B cell (primary cell): ENCODE data around the gene MAPK14. TPM values are rescaled to one million over a fixed set of nuclear protein-coding genes. Genes with fewer than 3 reads are reported as not detected.

ENCODE experiments used
- ATAC-seq: fragments of 200-7000 bp; cut with Tn5 transposase; one replicate; pipeline ENCODE4 v1.10.0; 2021; ENCODE audit warnings: low read depth, mild to moderate bottlenecking, moderate number of reproducible peaks, moderate library complexity
- CTCF ChIA-PET: fragments of 350-600 bp; sonication (Branson Sonifier 250); formaldehyde crosslinking; loops from one replicate; lab custom pipeline; 2021; ENCODE audit warnings: antibody characterized with exemption, inconsistent platforms; lab: Charles Lee
- POLR2A ChIA-PET: fragments of 350-600 bp; sonication (Branson Sonifier 250); formaldehyde crosslinking; loops from one replicate; lab custom pipeline; 2021; ENCODE audit warnings: antibody characterized with exemption; lab: Charles Lee
- DNase-seq: peaks from one replicate; pipeline ENCODE4 v3.0.0; 2013
- H2AFZ ChIP-seq: 2 replicates; pipeline ENCODE4 v1.6.1; 2012; ENCODE audit warnings: mild to moderate bottlenecking, low read depth, low read length; ENCODE audit not compliant: insufficient read depth, poor library complexity, severe bottlenecking
- H3K27ac ChIP-seq, 2 donors: 1 replicate in 1 of 2; 2 replicates in 1 of 2; pipeline ENCODE4 v1.5.1; 2012 to 2013; ENCODE audit warnings: low read length in 2 of 2, mild to moderate bottlenecking in 2 of 2, moderate library complexity in 1 of 2
- H3K27me3 ChIP-seq, 4 experiments: fragments of 200-600 bp in 1 of 4; sonication (generic) in 1 of 4; replicated peaks in 1 of 4; 1 replicate in 2 of 4; 2 replicates in 2 of 4; pipeline versions ENCODE4 v1.6.1 to v1.7.0; 2013 to 2016; ENCODE audit warnings: low read length in 3 of 4, mild to moderate bottlenecking in 2 of 4, mixed read lengths in 1 of 4, moderate library complexity in 1 of 4; ENCODE audit not compliant: insufficient read depth in 4 of 4, control insufficient read depth in 3 of 4; ENCODE audit errors: control extremely low read depth in 1 of 4
- H3K36me3 ChIP-seq, 2 experiments: replicated peaks in 1 of 2; 1 replicate in 1 of 2; 2 replicates in 1 of 2; pipeline versions ENCODE4 v1.6.1 to v1.7.1; 2013; ENCODE audit warnings: low read length in 1 of 2; ENCODE audit not compliant: insufficient read depth in 2 of 2, control insufficient read depth in 1 of 2; ENCODE audit errors: control extremely low read depth in 1 of 2, extremely low read depth in 1 of 2
- H3K4me1 ChIP-seq, 2 donors: fragments of 200-600 bp in 1 of 2; sonication (generic) in 1 of 2; 1 replicate in 1 of 2; 2 replicates in 1 of 2; pipeline versions ENCODE4 v1.5.1 to v1.6.1; 2013 to 2017; ENCODE audit warnings: low read length in 2 of 2; ENCODE audit not compliant: control insufficient read depth in 2 of 2, insufficient read depth in 2 of 2
- H3K4me2 ChIP-seq: replicated peaks from 2 replicates; pipeline ENCODE3; 2012; ENCODE audit warnings: mild to moderate bottlenecking, low read depth, low read length; ENCODE audit not compliant: poor library complexity, severe bottlenecking
- H3K4me3 ChIP-seq, 5 experiments: fragments of 200-600 bp in 1 of 5; sonication (generic) in 1 of 5; 1 replicate in 3 of 5; 2 replicates in 2 of 5; pipeline versions ENCODE4 v1.5.1 to v1.7.0; 2011 to 2016; ENCODE audit warnings: low read length in 4 of 5, mild to moderate bottlenecking in 4 of 5, low read depth in 2 of 5, control low read depth in 1 of 5, moderate library complexity in 1 of 5; ENCODE audit not compliant: insufficient read depth in 1 of 5; ENCODE audit errors: control extremely low read depth in 1 of 5, extremely low read depth in 1 of 5
- H3K79me2 ChIP-seq: fragments of 200-600 bp; sonication (generic); one replicate; pipeline ENCODE4 v1.6.0; 2016; ENCODE audit warnings: low read length; ENCODE audit not compliant: control insufficient read depth, insufficient read depth
- H3K9ac ChIP-seq: fragments of 200-600 bp; sonication (generic); 2 replicates; pipeline ENCODE4 v1.6.1; 2017; ENCODE audit warnings: mild to moderate bottlenecking, low read length, moderate library complexity
- H3K9me3 ChIP-seq, 3 donors: one replicate each; pipeline versions ENCODE4 v1.6.1 to v1.7.1; 2013; ENCODE audit warnings: low read length in 2 of 3; ENCODE audit not compliant: control insufficient read depth in 2 of 3, insufficient read depth in 1 of 3; ENCODE audit errors: control extremely low read depth in 1 of 3
- H4K20me1 ChIP-seq: 2 replicates; pipeline ENCODE4 v1.6.0; 2012; ENCODE audit warnings: mild to moderate bottlenecking, low read length; ENCODE audit not compliant: insufficient read depth, control insufficient read depth, poor library complexity, severe bottlenecking
- H3K27ac Mint-ChIP-seq: one replicate; pipeline ENCODE4 v1.8.0; 2021; ENCODE audit warnings: mixed read lengths
- H3K27me3 Mint-ChIP-seq: one replicate; pipeline ENCODE4 v1.8.0; 2021; ENCODE audit warnings: mixed read lengths
- H3K4me1 Mint-ChIP-seq: one replicate; pipeline ENCODE4 v1.8.0; 2021; ENCODE audit warnings: mixed read lengths
- H3K4me3 Mint-ChIP-seq: one replicate; pipeline ENCODE4 v1.8.0; 2021; ENCODE audit warnings: mixed read lengths
- H3K9me3 Mint-ChIP-seq: one replicate; pipeline ENCODE4 v1.8.0; 2022; ENCODE audit warnings: mixed read lengths; ENCODE audit not compliant: insufficient read depth
- EZH2 ChIP-seq: IDR thresholded peaks from 2 replicates; pipeline ENCODE4 v1.6.1; 2012; ENCODE audit warnings: borderline replicate concordance, low read depth, mild to moderate bottlenecking, moderate library complexity, low read length; ENCODE audit not compliant: insufficient read depth, poor library complexity, severe bottlenecking
- WGBS: methylation state at CpG from one replicate; pipeline ENCODE4 v1.1.5; 2013; ENCODE audit warnings: missing lambda C conversion rate; ENCODE audit not compliant: insufficient coverage; 5-methylcytosine and 5-hydroxymethylcytosine counted together
- intact Hi-C: fragments of 100-400 bp; cut with micrococcal nuclease; formaldehyde crosslinking; loops from one replicate; pipeline ENCODE4 v1.10.0; 2022
- polyA plus RNA-seq: library from polyadenylated mRNA; depleted of rRNA; stranded (reverse); fragments of >200 nt; gene quantifications from 2 replicates; pipeline ENCODE4 v1.2.3, GENCODE V29; 2012
- total RNA-seq, 2 donors: library from RNA; stranded (reverse); fragments of 120-200 nt in 1 of 2; gene quantifications; 1 replicate in 1 of 2; 2 replicates in 1 of 2; pipeline versions ENCODE4 v1.2.3 to v1.2.4, GENCODE V29; 2013 to 2022
- TF ChIP-seq, protein P1 (sequence below): fragments of 200-600 bp; IDR thresholded peaks from one replicate; pipeline ENCODE4 v1.8.0; 2022; ENCODE audit warnings: antibody characterized with exemption, mild to moderate bottlenecking

MAPK14 gene
- total and polyA plus RNA-seq, 2 donors (not counting 1 experiment from before 2014, with no cell fraction given) = 19.5 to 50.4 TPM

DNA sequence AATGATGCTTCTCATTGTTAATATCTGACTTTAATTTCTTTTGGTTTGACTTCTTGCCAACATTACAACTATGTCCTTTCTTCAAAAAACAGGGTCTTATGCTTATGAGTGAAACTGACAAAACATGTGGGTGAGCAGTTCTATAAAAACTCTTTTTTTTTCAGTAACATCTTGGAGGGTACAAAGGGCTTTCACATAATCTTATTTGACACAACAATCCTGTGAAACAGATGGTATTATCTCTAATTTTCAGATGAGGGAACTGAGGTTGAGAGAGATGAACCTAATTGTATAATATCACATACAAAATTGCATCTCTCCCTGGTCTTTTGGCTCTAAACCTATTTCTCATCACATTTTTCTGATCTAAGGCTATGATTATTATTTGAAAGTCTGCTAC is 38.3 kb downstream of the MAPK14 start:
- POLR2A ChIA-PET = no interaction called here
- intact Hi-C loops = no loop called here

DNA sequence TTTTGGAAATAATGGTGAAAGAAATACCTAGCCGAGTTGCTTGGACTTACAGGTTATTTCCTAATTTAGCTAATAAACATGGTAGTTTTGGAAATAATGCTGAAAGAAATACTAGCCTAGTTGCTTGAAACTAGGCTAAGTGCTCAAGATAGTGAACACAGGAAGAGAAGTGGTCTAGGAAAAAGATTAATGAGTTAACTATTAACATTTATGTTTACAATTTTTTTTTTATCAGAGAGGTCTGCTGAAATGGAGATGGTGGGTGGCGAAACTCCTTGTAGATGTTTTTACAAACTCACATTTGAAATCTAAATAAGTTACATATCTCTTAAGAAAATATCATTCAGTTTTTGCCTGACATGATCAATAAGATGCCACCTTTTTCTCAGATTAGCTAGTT is 39.2 kb downstream of the MAPK14 start:
- Histone ChIP-seq H3K4me1 (no peaks in the 10 kb centered on the region), H3K9me3 (no peaks in the 10 kb centered on the region), H3K4me2 (no peak overlapping the region), H3K79me2 (peaks cover 54% of the 10 kb centered on the region), H3K9ac (no peak overlapping the region), H3K27ac (no peak overlapping the region), H2AFZ (no peak overlapping the region), H3K27me3 (no peaks in the 10 kb centered on the region), H3K4me3 (no peak overlapping the region), H4K20me1 (peaks cover 47% of the 10 kb centered on the region), H3K36me3 (peaks cover 0 to 7% of the 10 kb centered on the region in 2 experiments)
- POLR2A ChIA-PET = no interaction called here
- 100% methylated on average over 1 of the region's 2 CpGs for WGBS
- intact Hi-C loops = no loop called here
- no peaks in the 10 kb centered on the region for H3K27me3 Mint-ChIP-seq
- no peak for TF ChIP-seq EZH2
- TF ChIP-seq, protein P1, sequence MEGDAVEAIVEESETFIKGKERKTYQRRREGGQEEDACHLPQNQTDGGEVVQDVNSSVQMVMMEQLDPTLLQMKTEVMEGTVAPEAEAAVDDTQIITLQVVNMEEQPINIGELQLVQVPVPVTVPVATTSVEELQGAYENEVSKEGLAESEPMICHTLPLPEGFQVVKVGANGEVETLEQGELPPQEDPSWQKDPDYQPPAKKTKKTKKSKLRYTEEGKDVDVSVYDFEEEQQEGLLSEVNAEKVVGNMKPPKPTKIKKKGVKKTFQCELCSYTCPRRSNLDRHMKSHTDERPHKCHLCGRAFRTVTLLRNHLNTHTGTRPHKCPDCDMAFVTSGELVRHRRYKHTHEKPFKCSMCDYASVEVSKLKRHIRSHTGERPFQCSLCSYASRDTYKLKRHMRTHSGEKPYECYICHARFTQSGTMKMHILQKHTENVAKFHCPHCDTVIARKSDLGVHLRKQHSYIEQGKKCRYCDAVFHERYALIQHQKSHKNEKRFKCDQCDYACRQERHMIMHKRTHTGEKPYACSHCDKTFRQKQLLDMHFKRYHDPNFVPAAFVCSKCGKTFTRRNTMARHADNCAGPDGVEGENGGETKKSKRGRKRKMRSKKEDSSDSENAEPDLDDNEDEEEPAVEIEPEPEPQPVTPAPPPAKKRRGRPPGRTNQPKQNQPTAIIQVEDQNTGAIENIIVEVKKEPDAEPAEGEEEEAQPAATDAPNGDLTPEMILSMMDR = no peak
- peaks cover 32% of the 10 kb centered on the region for H3K4me1 Mint-ChIP-seq
- no peak overlapping the region for H3K27ac Mint-ChIP-seq
- H3K4me3 Mint-ChIP-seq = no peak overlapping the region
- H3K9me3 Mint-ChIP-seq = no peaks in the 10 kb centered on the region
- CTCF ChIA-PET = no interaction called here
- DNase-seq = no peak
- no peak for ATAC-seq

More for the DNA sequence above, 38.3 kb downstream of the MAPK14 start:
- CTCF ChIA-PET = interaction anchor here (0.8 kb wide), 1 partner anchor 8 kb away, joined by 3 read pairs; no protein-coding TSS in a partner anchor
- Histone ChIP-seq H3K4me1 (no peaks in the 10 kb centered on the region), H3K4me2 (no peak overlapping the region), H3K9ac (no peak overlapping the region), H3K27me3 (no peaks in the 10 kb centered on the region), H4K20me1 (peaks cover 50% of the 10 kb centered on the region), H2AFZ (no peak overlapping the region), H3K79me2 (peaks cover 63% of the 10 kb centered on the region), H3K4me3 (no peak overlapping the region), H3K9me3 (no peaks in the 10 kb centered on the region), H3K27ac (no peak overlapping the region), H3K36me3 (peaks cover 0 to 15% of the 10 kb centered on the region in 2 experiments)
- DNase-seq = no peak
- no peaks in the 10 kb centered on the region for H3K9me3 Mint-ChIP-seq
- ATAC-seq = no peak
- peaks cover 32% of the 10 kb centered on the region for H3K4me1 Mint-ChIP-seq
- H3K4me3 Mint-ChIP-seq = no peak overlapping the region
- no peak for TF ChIP-seq EZH2
- TF ChIP-seq, protein P1 = no peak
- H3K27me3 Mint-ChIP-seq = no peaks in the 10 kb centered on the region
- H3K27ac Mint-ChIP-seq = no peak overlapping the region
